ENCODE results near the gene RASA4B.
"Not testable (repeated sequence)": the region's sequence is repeated elsewhere in the genome, so short reads cannot be mapped to it uniquely, and the experiment has no call there.

- not testable (repeated sequence) for TF ChIP-seq CTCF, POLR2A (IDR thresholded peaks at IDR 0.05)
Observed at GRCh38 chr7:102496861-102497260, 20.7 kb downstream of the RASA4B start.

All from thyroid gland (tissue), 4 donors.